Measurements from ENCODE around the gene NFAM1. TPM values are rescaled to one million over a fixed set of nuclear protein-coding genes. Genes with fewer than 3 reads are reported as not detected.

Gene NFAM1
- total RNA-seq, 1 experiment from 2014 or later = 0.12 TPM

DNA sequence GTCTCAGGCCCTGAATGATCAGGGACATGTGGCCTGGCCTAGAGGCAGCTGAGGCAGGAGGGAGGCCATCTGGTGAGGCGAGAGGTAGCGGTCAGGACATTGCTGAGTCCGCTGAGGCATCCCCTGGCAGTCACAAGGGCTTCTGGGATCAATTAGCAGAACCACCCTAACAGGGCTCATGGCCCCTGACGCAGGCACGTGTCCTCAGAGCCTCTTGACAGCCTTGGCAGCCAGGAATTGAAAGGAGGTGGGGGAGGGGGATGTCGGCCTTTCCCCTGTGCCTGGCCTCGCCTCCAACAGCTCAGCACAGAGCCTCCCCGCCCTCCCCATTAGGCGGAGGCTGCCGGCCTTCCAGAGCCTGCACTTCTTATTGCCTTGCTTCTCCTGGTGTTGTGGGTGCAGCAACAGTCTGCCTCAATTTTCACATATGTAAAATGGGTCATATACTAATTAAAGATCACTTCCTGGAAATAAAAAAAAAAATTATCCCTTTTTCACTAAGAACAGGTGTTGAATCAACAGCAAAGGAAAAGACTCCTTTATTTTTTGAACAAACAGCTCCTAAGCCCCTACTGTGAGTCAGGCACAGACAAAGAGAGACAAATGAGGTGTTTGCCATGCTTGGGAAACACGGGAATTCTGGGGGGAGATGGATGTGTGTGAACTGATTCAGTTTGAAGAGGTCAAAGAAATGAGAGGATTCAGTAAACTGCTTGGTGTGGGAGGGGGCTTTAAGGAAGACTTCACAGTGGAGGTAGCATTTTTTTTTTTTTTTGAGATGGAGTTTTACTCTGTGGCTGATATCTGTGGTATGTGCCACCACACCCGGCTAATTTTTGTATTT is 55.3 kb downstream of the NFAM1 start:
- Histone ChIP-seq H3K27me3 (ENCODE audit: insufficient read depth, low read length) (no peaks in the 10 kb centered on the region), H3K4me2 (ENCODE audit: low read length) (no peak overlapping the region), H3K9me2 (ENCODE audit: insufficient read depth) (no peaks in the 10 kb centered on the region), H3K36me3 (ENCODE audit: control insufficient read depth in 1 of 2, insufficient read depth in 2 of 2, low read length in 2 of 2) (no peaks in the 10 kb centered on the region), H4K20me1 (ENCODE audit: insufficient read depth) (no peaks in the 10 kb centered on the region), H3K9ac (ENCODE audit: low read length) (no peak overlapping the region), H3K79me2 (ENCODE audit: insufficient read depth, low read length) (no peaks in the 10 kb centered on the region), H3K4me3 (replicated peaks in 1 of 2; ENCODE audit: low read depth in 1 of 2, low read length in 2 of 2) (no peak overlapping the region), H3K9me3 (ENCODE audit: control insufficient read depth in 1 of 2, insufficient read depth in 1 of 2, low read depth in 1 of 2, low read length in 2 of 2) (no peaks in the 10 kb centered on the region), H2AFZ (ENCODE audit: low read depth, low read length, poor library complexity, severe bottlenecking) (no peak overlapping the region), H3K27ac (ENCODE audit: low read depth, low read length) (no peak overlapping the region), H3K4me1 (ENCODE audit: control insufficient read depth in 1 of 2, insufficient read depth in 2 of 2, low read length in 2 of 2) (peaks cover 13 to 19% of the 10 kb centered on the region in 2 experiments)
- no peak for ATAC-seq
- ChIA-PET CTCF (no interaction called here), POLR2A (interaction anchor here (0.7 kb wide), 1 partner anchor 133 kb away, joined by 3 read pairs; no protein-coding TSS in a partner anchor), RAD21 (ENCODE audit: low non-redundant PET in 1 of 2, low total read pairs in 2 of 2, uncharacterized antibody in 2 of 2, unreplicated experiment in 2 of 2) (no interaction called here)
- BruUV-seq (replicated peaks) = no TSS peak
- no peak for DNase-seq (ENCODE audit: low read depth, low spot score)
- no peak for TF ChIP-seq TCF7L2 (IDR thresholded peaks at IDR 0.05; ENCODE audit: borderline replicate concordance, extremely low read depth, insufficient read depth, insufficient read length)
- no peak for TF ChIP-seq EZH2phosphoT487 (IDR thresholded peaks at IDR 0.05; ENCODE audit: borderline replicate concordance)
- intact Hi-C loops (cut with micrococcal nuclease) = no loop called here

DNA sequence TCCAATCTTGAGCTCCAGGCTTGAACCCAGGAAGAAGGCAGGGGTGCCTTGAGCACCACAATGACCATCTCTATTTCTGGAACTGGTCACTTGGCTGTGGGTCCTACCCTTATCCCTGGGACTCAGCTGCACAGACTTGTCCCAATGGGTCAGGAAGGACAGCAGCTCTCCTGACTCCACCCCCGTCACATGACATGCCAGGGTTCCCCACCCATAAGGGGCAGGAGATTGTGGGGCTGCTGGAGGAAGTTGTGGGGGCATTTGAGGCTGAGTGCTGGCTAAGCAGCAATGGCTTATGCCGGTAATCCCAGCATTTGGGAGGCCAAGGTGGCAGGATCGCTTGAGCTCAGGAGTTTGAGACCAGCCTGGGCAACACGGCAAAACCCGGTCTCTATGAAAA is 56.2 kb downstream of the NFAM1 start:
- BruUV-seq (replicated peaks) = no TSS peak
- Histone ChIP-seq H3K9me3 (ENCODE audit: control insufficient read depth in 1 of 2, insufficient read depth in 1 of 2, low read depth in 1 of 2, low read length in 2 of 2) (no peaks in the 10 kb centered on the region), H3K27me3 (ENCODE audit: insufficient read depth, low read length) (no peaks in the 10 kb centered on the region), H3K27ac (ENCODE audit: low read depth, low read length) (no peak overlapping the region), H3K4me3 (replicated peaks in 1 of 2; ENCODE audit: low read depth in 1 of 2, low read length in 2 of 2) (no peak overlapping the region), H3K9ac (ENCODE audit: low read length) (no peak overlapping the region), H4K20me1 (ENCODE audit: insufficient read depth) (no peaks in the 10 kb centered on the region), H3K4me1 (ENCODE audit: control insufficient read depth in 1 of 2, insufficient read depth in 2 of 2, low read length in 2 of 2) (peaks cover 14 to 19% of the 10 kb centered on the region in 2 experiments), H3K79me2 (ENCODE audit: insufficient read depth, low read length) (no peaks in the 10 kb centered on the region), H3K4me2 (ENCODE audit: low read length) (peak overlapping the region; percentile 32; the same call in 1 of the 2 replicates), H3K36me3 (ENCODE audit: control insufficient read depth in 1 of 2, insufficient read depth in 2 of 2, low read length in 2 of 2) (no peaks in the 10 kb centered on the region), H3K9me2 (ENCODE audit: insufficient read depth) (no peaks in the 10 kb centered on the region), H2AFZ (ENCODE audit: low read depth, low read length, poor library complexity, severe bottlenecking) (peak overlapping the region; percentile 26)
- intact Hi-C loops (cut with micrococcal nuclease) = no loop called here
- POLR2A ChIA-PET = no interaction called here
- TF ChIP-seq, protein P1, sequence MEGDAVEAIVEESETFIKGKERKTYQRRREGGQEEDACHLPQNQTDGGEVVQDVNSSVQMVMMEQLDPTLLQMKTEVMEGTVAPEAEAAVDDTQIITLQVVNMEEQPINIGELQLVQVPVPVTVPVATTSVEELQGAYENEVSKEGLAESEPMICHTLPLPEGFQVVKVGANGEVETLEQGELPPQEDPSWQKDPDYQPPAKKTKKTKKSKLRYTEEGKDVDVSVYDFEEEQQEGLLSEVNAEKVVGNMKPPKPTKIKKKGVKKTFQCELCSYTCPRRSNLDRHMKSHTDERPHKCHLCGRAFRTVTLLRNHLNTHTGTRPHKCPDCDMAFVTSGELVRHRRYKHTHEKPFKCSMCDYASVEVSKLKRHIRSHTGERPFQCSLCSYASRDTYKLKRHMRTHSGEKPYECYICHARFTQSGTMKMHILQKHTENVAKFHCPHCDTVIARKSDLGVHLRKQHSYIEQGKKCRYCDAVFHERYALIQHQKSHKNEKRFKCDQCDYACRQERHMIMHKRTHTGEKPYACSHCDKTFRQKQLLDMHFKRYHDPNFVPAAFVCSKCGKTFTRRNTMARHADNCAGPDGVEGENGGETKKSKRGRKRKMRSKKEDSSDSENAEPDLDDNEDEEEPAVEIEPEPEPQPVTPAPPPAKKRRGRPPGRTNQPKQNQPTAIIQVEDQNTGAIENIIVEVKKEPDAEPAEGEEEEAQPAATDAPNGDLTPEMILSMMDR (IDR thresholded peaks at IDR 0.05 in 2 of 3, conservative IDR thresholded peaks at IDR 0.05 in 1 of 3; ENCODE audit: borderline replicate concordance in 1 of 3, insufficient read depth in 1 of 3, low read depth in 2 of 3, low read length in 2 of 3) = no peak
- ATAC-seq (peak; percentile 31; the same call in 1 of the 2 replicates), DNase-seq (ENCODE audit: low read depth, low spot score) (no peak)
- RAD21 ChIA-PET (ENCODE audit: low non-redundant PET in 1 of 2, low total read pairs in 2 of 2, uncharacterized antibody in 2 of 2, unreplicated experiment in 2 of 2) = interaction anchor here in 1 of 2 experiments (1.1 kb wide), 1 partner anchor 61 kb away, joined by 3 read pairs; no protein-coding TSS in a partner anchor
- CTCF ChIA-PET = no interaction called here
